AG09319 (cell line): ENCODE measurements around the gene APOA1.

Experiments used
- DNase-seq: peaks from one replicate; pipeline ENCODE4 v3.0.0-alpha.2; 2010; ENCODE audit warnings: low read depth; ENCODE audit errors: extremely low read depth
- CTCF ChIP-seq: IDR thresholded peaks from 2 replicates; pipeline ENCODE4 v1.5.1; 2011; ENCODE audit warnings: low read depth, mild to moderate bottlenecking, inconsistent platforms, low read length, moderate library complexity

Gene APOA1

GRCh38 chr11:116860303-116860702 lies 22.9 kb upstream of the APOA1 start:
- no peak for TF ChIP-seq CTCF
- no peak for DNase-seq

- TF ChIP-seq CTCF: no peak
- DNase-seq: no peak
These were observed 21.8 kb upstream of the APOA1 start for GRCh38 chr11:116859175-116859574.

GRCh38 chr11:116857936-116858335 lies 20.5 kb upstream of the APOA1 start:
- no peak for TF ChIP-seq CTCF
- DNase-seq: no peak

- no peak for TF ChIP-seq CTCF
- DNase-seq: no peak
These were observed 19.9 kb upstream of the APOA1 start for GRCh38 chr11:116857316-116857715.

GRCh38 chr11:116856423-116856822 lies 19.0 kb upstream of the APOA1 start:
- no peak for TF ChIP-seq CTCF
- no peak for DNase-seq

- no peak for DNase-seq
- TF ChIP-seq CTCF: no peak
These were observed 18.0 kb upstream of the APOA1 start for GRCh38 chr11:116855413-116855812.

GRCh38 chr11:116853461-116854073 lies 16.1 kb upstream of the APOA1 start:
- no peak for TF ChIP-seq CTCF
- DNase-seq: no peak
